Thymus (tissue), 11 donors: Measurements from ENCODE around the gene MRPL10. TPM values are rescaled to one million over a fixed set of nuclear protein-coding genes. Genes with fewer than 3 reads are reported as not detected.
A peak's percentile ranks its signal among the peaks of the same experiment; 100 is the strongest.

Experiments used
- DNase-seq, 9 donors: peaks; one replicate each; pipeline ENCODE4 v3.0.0-alpha.2; 2013; ENCODE audit warnings: low spot score in 9 of 9, low read depth in 6 of 9, missing footprints in 1 of 9
- H3K27ac ChIP-seq, 2 donors: one replicate each; pipeline ENCODE4 v1.5.1; 2013; ENCODE audit warnings: control low read depth in 1 of 2, low read depth in 1 of 2, low read length in 1 of 2, mild to moderate bottlenecking in 1 of 2, moderate library complexity in 1 of 2
- H3K27me3 ChIP-seq, 2 donors: one replicate each; pipeline ENCODE4 v1.5.1; 2013; ENCODE audit warnings: low read length in 1 of 2; ENCODE audit not compliant: control insufficient read depth in 2 of 2, insufficient read depth in 1 of 2
- H3K36me3 ChIP-seq, 2 donors: one replicate each; pipeline ENCODE4 v1.5.1; 2013; ENCODE audit warnings: low read length in 1 of 2, mild to moderate bottlenecking in 1 of 2, moderate library complexity in 1 of 2; ENCODE audit not compliant: control insufficient read depth in 2 of 2, insufficient read depth in 2 of 2
- H3K4me1 ChIP-seq, 2 donors: one replicate each; pipeline ENCODE4 v1.5.1; 2013; ENCODE audit warnings: low read length in 2 of 2; ENCODE audit not compliant: control insufficient read depth in 2 of 2, insufficient read depth in 2 of 2
- H3K4me3 ChIP-seq, 2 donors: one replicate each; pipeline ENCODE4 v1.5.1; 2013; ENCODE audit warnings: low read length in 2 of 2, control low read depth in 1 of 2, mild to moderate bottlenecking in 1 of 2
- H3K9me3 ChIP-seq, 2 donors: one replicate each; pipeline ENCODE4 v1.5.1; 2013; ENCODE audit warnings: low read length in 1 of 2, mild to moderate bottlenecking in 1 of 2; ENCODE audit not compliant: control insufficient read depth in 2 of 2, insufficient read depth in 1 of 2
- WGBS: extraction: QIAGEN DNeasy Blood & Tissue Kit; methylation state at CpG from one replicate; pipeline ENCODE4 v1.1.7; 2013; 5-methylcytosine and 5-hydroxymethylcytosine counted together
- polyA plus RNA-seq: library from polyadenylated mRNA; stranded (reverse); fragments of 200-250 nt; gene quantifications from one replicate; pipeline ENCODE4 v1.2.3, GENCODE V29; 2013
- total RNA-seq: library from RNA; stranded (reverse); fragments of 120-200 nt; gene quantifications from one replicate; pipeline ENCODE4 v1.2.4, GENCODE V29; 2013
- donor health status: healthy.

Gene MRPL10
- total and polyA plus RNA-seq, 2 donors = 26.7 to 41.1 TPM

- 97% methylated on average over 5 of the region's 5 CpGs for WGBS
- Histone ChIP-seq H3K27me3 (peaks cover 43 to 59% of the 10 kb centered on the region in 2 donors), H3K27ac (no peak overlapping the region), H3K36me3 (no peaks in the 10 kb centered on the region), H3K9me3 (peaks cover 0 to 9% of the 10 kb centered on the region in 2 donors), H3K4me3 (no peak overlapping the region), H3K4me1 (peaks cover 11 to 55% of the 10 kb centered on the region in 2 donors)
- DNase-seq = no peak
These were observed 12.9 kb upstream of the MRPL10 start for GRCh38 chr17:47844227-47844626.

GRCh38 chr17:47843391-47843730 lies 12.0 kb upstream of the MRPL10 start:
- Histone ChIP-seq H3K27me3 (peaks cover 36 to 50% of the 10 kb centered on the region in 2 donors), H3K27ac (no peak overlapping the region), H3K36me3 (no peaks in the 10 kb centered on the region), H3K9me3 (peaks cover 0 to 9% of the 10 kb centered on the region in 2 donors), H3K4me3 (no peak overlapping the region), H3K4me1 (peaks cover 11 to 53% of the 10 kb centered on the region in 2 donors)
- DNase-seq = no peak
- 67% methylated on average over 6 of the region's 6 CpGs for WGBS

GRCh38 chr17:47841488-47842291 lies 10.3 kb upstream of the MRPL10 start:
- peaks cover 11 to 41% of the 10 kb centered on the region in 2 donors for H3K4me1 ChIP-seq
- peaks cover 0 to 4% of the 10 kb centered on the region in 2 donors for H3K36me3 ChIP-seq
- no peak overlapping the region for H3K27ac ChIP-seq
- peaks cover 20 to 34% of the 10 kb centered on the region in 2 donors for H3K27me3 ChIP-seq
- 82% methylated on average over 16 of the region's 16 CpGs for WGBS
- peak overlapping the region; percentile 68 to 79 for H3K4me3 ChIP-seq
- no peaks in the 10 kb centered on the region for H3K9me3 ChIP-seq
- DNase-seq = no peak

DNA sequence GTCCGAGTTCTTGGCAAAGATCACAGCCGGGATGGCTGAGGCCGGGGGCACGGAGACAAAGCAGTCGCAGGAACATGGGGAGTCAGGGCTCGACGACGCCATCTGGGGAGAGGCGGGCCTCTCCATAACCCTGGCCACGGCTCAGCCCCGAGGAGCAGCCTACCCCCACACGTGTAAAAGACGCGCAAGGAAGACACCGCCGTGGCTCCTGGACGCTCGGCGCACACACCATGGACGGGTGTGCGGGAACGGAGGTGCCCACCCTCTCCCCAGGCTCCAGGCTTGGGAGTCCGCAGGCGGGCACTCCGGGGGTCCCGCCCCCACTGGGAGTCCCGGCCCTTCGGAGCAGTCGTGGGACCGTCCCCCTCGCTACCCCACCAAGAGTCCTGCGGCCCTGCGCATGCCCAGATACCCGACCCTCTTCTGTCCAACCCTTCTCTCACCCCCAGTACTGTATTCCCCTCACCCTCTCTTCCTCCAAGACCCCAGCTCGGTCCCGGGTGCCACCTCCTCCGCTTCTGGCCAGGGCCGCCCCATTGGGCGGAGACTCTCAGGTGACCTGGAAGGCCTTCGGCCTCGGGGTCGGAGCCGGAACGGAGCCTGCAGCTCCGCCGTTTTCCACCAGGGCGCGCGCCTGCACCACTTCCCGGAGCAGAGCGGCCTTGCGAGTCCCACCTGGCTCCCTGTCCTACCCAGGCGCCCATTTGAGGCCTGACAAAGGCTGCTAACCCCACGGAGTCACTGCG lies 9.6 kb upstream of the MRPL10 start, which contains the start of gene SCRN2:
TSS of gene SCRN2 (minus strand) at position 532 of the 746 bp plus-strand sequence. CDS start at position 102, 430 bp downstream.
- Histone ChIP-seq H3K27ac (peak within 1 kb of the TSS in 1 of 2 donors; percentile 67), H3K4me1 (peaks cover 11 to 34% of the 10 kb centered on the region in 2 donors), H3K36me3 (peaks cover 5 to 6% of the 10 kb centered on the region in 2 donors), H3K9me3 (peaks cover 0 to 1% of the 10 kb centered on the region in 2 donors), H3K27me3 (peaks cover 13 to 26% of the 10 kb centered on the region in 2 donors), H3K4me3 (peak within 1 kb of the TSS; percentile 68 to 79)
- peak; percentile 56 to 90 (median 81) for DNase-seq
- under 1% methylated on average over 55 of the region's 55 CpGs for WGBS

- Histone ChIP-seq H3K36me3 (peaks cover 6 to 11% of the 10 kb centered on the region in 2 donors), H3K4me1 (peaks cover 11 to 34% of the 10 kb centered on the region in 2 donors), H3K9me3 (peaks cover 0 to 1% of the 10 kb centered on the region in 2 donors), H3K27ac (no peak overlapping the region), H3K4me3 (peak overlapping the region; percentile 68 to 79), H3K27me3 (peaks cover 6 to 19% of the 10 kb centered on the region in 2 donors)
- DNase-seq = no peak
- 61% methylated on average over 17 of the region's 17 CpGs for WGBS
These were observed 8.8 kb upstream of the MRPL10 start for GRCh38 chr17:47840001-47840741.

GRCh38 chr17:47839071-47839470 lies 7.7 kb upstream of the MRPL10 start:
- Histone ChIP-seq H3K27ac (no peak overlapping the region), H3K9me3 (peaks cover 0 to 1% of the 10 kb centered on the region in 2 donors), H3K4me1 (peaks cover 11 to 30% of the 10 kb centered on the region in 2 donors), H3K27me3 (peaks cover 0 to 8% of the 10 kb centered on the region in 2 donors), H3K36me3 (peaks cover 6 to 11% of the 10 kb centered on the region in 2 donors), H3K4me3 (no peak overlapping the region)
- DNase-seq = no peak
- 97% methylated on average over 5 of the region's 5 CpGs for WGBS

- H3K9me3 ChIP-seq = peaks cover 0 to 1% of the 10 kb centered on the region in 2 donors
- peaks cover 6 to 11% of the 10 kb centered on the region in 2 donors for H3K36me3 ChIP-seq
- WGBS = 98% methylated on average over 13 of the region's 13 CpGs
- H3K4me1 ChIP-seq = peaks cover 11 to 28% of the 10 kb centered on the region in 2 donors
- peaks cover 0 to 5% of the 10 kb centered on the region in 2 donors for H3K27me3 ChIP-seq
- H3K27ac ChIP-seq = no peak overlapping the region
- no peak overlapping the region for H3K4me3 ChIP-seq
- no peak for DNase-seq
These were observed 7.3 kb upstream of the MRPL10 start for GRCh38 chr17:47838636-47839035.

GRCh38 chr17:47837401-47838039 lies 6.2 kb upstream of the MRPL10 start:
- Histone ChIP-seq H3K4me1 (peaks cover 11 to 18% of the 10 kb centered on the region in 2 donors), H3K27me3 (peaks cover 0 to 5% of the 10 kb centered on the region in 2 donors), H3K36me3 (peaks cover 6 to 11% of the 10 kb centered on the region in 2 donors), H3K9me3 (peaks cover 0 to 1% of the 10 kb centered on the region in 2 donors), H3K27ac (no peak overlapping the region), H3K4me3 (no peak overlapping the region)
- 94% methylated on average over 13 of the region's 13 CpGs for WGBS
- no peak for DNase-seq
